CD4-positive, alpha-beta T cell treated with Interleukin-12 subunit alpha and Interleukin-12 subunit beta, for 1 hour (primary cell): ENCODE results near the gene CCDC88C.
"Not testable (repeated sequence)": the region's sequence is repeated elsewhere in the genome, so short reads cannot be mapped to it uniquely, and the experiment has no call there.

Experiments
- DNase-seq: peaks from one replicate; pipeline ENCODE4 v3.0.0-alpha.2; 2020

The CCDC88C gene

DNA sequence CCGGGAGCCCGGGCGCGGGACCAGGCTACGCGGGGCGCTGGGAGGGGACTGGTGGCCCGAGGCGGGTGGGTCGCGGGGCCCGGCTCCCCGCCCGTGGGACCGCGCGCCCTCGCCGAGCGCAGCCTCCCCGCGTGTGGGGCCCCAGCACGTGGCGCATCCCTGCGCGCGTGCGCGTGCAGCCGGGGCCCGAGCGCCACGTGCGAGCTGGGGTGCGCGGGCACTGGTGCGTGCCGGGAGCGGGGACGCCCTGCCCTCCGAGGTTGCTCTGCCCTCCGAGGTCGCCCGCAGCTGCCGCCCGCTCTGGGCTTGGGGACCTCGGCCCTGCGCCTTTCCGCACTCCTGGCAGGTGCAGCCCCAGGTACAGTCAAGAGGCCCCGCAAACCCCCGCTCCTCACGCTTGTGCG is 365 bp upstream of the CCDC88C start:
- peak; percentile 73 for DNase-seq

GRCh38 chr14:91416744-91417119 is 888 bp downstream of the CCDC88C start:
- DNase-seq: peak; percentile 30

- peak; percentile 82 for DNase-seq
Measured at GRCh38 chr14:91415794-91416743, 1.6 kb downstream of the CCDC88C start.

GRCh38 chr14:91414475-91414833 is 3.2 kb downstream of the CCDC88C start:
- no peak for DNase-seq

- DNase-seq: peak; percentile 79
Measured at GRCh38 chr14:91413547-91414474, 3.8 kb downstream of the CCDC88C start.

DNA sequence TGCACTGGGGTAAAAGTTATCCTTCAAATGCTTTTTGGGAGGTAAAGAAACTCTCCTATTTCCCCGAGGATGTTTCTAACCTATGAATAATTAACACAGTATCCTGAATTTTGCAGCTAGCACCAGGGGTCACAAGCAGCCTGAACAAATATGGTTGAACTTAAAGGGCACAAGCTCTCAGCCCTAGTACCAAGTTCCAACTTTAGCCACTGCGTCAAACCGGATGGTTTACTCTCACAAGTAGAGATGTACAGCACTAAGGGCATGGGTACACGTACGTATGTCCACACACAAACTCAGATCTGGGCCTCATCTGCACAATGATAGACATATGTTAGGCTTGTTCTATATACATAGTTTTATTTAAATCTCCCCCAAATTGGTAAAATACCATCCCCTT is 4.7 kb downstream of the CCDC88C start:
- peak; percentile 34 for DNase-seq

DNA sequence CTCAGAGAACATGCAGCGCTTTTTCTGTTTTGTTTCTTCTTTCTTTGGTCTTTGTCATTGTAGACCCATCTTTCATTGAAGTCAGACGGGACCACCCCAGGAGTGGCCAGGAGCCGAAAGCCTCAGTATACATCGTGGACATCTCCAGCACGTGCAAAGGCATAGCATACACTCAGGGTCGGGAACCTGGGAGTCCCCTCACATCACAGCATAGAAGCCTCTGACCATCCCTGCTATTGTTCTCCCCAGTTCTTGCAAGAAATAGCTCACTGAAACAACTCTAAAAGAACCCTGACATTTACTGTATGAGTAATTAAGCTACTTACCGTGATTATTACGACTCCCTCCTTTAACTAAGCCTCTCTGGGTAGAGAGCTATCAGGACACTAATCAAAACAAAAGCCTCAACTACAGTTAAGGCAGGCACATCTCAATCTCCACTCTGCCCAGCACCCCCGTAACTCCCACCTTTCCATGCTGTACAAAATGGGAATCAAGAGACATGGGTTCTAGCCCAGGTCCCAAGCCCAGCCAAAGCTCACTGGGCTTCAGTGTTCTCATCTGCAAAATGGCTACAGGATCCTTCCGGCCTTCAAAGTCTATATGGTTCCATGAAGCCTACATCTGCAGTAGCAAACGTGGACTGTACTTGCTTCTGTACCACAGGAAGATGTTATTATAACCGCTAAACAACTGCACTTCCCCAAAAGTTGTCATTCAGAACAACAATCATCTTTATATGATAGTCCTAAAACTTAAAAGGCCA is 6.7 kb downstream of the CCDC88C start:
- DNase-seq: peak; percentile 41

- peak; percentile 81 for DNase-seq
Measured at GRCh38 chr14:91409928-91410718, 7.5 kb downstream of the CCDC88C start.

DNA sequence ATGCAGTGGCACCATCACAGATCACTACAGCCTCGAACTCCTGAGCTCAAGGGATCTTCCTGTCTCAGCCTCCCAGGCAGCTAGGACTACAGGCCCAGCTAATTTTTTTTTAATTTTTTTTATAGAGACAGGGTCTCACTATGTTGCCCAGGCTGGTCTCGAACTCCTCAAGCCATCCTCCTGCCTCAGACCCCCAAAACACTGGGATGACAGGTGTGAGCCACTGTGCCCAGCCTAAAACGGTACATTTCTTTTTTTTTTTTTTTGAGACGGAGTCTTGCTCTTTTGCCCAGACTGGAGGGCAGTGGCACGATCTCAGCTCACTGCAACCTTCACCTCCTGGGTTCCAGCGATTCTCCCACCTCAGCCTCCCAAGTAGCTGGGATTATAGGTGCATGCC is 8.4 kb downstream of the CCDC88C start:
- DNase-seq: not testable (repeated sequence)

- DNase-seq: no peak
Measured at GRCh38 chr14:91406982-91407381, 10.6 kb downstream of the CCDC88C start.

GRCh38 chr14:91406451-91406850 is 11.2 kb downstream of the CCDC88C start:
- DNase-seq: no peak

DNA sequence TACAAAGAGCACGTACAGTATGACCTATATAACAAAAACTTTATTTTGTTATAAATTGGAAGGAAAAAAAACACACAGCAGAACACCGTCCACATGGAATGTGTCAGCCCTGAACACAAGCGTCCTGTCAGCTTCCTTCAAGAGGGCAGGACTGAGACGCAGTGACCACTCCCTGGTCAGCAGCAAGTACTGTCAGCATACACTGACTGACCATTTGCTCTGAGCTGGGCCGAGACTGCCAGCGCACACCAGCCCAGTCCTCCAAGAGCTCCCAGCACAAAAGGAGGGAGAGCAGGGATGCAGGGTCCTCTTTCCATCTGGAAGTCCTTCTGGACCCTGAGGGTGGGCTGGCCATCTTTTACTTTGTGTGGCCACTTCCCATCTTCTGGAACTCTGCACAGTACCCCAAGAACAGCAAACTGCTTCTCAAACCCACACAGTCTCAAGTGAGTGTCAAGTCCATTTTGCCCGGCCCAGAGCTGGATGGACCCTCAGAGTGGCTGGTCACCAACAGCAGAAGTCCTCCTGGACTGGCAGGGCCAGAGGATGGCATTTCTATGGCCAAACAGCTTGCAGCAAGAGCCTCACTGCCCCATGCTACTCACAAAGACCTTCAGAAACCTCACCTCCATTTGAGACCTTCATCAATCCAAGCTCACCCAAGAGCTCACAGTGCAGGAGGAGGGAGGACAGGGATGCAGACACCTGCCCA is 11.7 kb downstream of the CCDC88C start:
- DNase-seq: no peak

- DNase-seq: peak; percentile 75
Measured at GRCh38 chr14:91405241-91405721, 12.3 kb downstream of the CCDC88C start.

GRCh38 chr14:91402771-91403600 is 14.6 kb downstream of the CCDC88C start:
- DNase-seq: no peak

DNA sequence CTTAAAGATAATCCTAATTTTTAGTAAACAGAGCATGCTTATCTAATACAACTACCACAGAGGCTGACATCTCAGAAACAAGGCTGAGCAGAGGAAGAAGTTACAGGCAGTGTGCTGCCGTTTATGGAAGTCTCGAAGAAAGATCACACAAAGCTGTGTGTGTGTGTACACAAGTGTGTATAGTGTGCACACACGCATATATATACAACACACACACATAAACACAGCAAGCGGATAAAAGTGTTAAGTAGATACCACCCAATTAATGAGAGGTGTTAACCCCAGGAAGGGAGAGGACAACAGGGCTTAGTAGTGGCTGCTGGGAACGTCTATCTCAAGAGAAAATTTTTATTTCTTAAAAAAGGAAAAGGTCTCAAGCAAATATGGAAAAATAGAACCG is 15.3 kb downstream of the CCDC88C start:
- no peak for DNase-seq

GRCh38 chr14:91401751-91402150 is 15.9 kb downstream of the CCDC88C start:
- DNase-seq: no peak

- DNase-seq: no peak
Measured at GRCh38 chr14:91400696-91401095, 16.9 kb downstream of the CCDC88C start.

- peak; percentile 56 for DNase-seq
Measured at GRCh38 chr14:91399868-91400640, 17.6 kb downstream of the CCDC88C start.

- no peak for DNase-seq
Measured at GRCh38 chr14:91398707-91399106, 18.9 kb downstream of the CCDC88C start.
